Measurements from ENCODE around the gene MYL5.

- TF ChIP-seq, protein P1, sequence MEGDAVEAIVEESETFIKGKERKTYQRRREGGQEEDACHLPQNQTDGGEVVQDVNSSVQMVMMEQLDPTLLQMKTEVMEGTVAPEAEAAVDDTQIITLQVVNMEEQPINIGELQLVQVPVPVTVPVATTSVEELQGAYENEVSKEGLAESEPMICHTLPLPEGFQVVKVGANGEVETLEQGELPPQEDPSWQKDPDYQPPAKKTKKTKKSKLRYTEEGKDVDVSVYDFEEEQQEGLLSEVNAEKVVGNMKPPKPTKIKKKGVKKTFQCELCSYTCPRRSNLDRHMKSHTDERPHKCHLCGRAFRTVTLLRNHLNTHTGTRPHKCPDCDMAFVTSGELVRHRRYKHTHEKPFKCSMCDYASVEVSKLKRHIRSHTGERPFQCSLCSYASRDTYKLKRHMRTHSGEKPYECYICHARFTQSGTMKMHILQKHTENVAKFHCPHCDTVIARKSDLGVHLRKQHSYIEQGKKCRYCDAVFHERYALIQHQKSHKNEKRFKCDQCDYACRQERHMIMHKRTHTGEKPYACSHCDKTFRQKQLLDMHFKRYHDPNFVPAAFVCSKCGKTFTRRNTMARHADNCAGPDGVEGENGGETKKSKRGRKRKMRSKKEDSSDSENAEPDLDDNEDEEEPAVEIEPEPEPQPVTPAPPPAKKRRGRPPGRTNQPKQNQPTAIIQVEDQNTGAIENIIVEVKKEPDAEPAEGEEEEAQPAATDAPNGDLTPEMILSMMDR (IDR thresholded peaks at IDR 0.05) = no peak
- TF ChIP-seq POLR2A (IDR thresholded peaks at IDR 0.05) = no peak
Measured at GRCh38 chr4:700587-701264, 26.4 kb downstream of the MYL5 start.
